A673 (cell line): Measurements from ENCODE around the gene PIP4K2C. TPM values are rescaled to one million over a fixed set of nuclear protein-coding genes. Genes with fewer than 3 reads are reported as not detected.

Experiments used
- BruUV-seq: library from RNA; stranded (reverse); fragments of 400-500 nt; replicated peaks from 2 replicates; lab custom pipeline; 2021; lab: Mats Ljungman, UMichigan
- CTCF ChIA-PET: fragments of 300-600 bp; sonication (Branson Sonifier 250); formaldehyde crosslinking; loops from one replicate; lab custom pipeline; 2022; ENCODE audit warnings: antibody characterized with exemption; lab: Charles Lee
- POLR2A ChIA-PET: fragments of 300-600 bp; sonication (Branson Sonifier 250); formaldehyde crosslinking; loops from one replicate; lab custom pipeline; 2022; ENCODE audit warnings: antibody characterized with exemption; ENCODE audit not compliant: low non-redundant PET; lab: Charles Lee
- DNase-seq: peaks from one replicate; pipeline ENCODE4 v3.0.0-alpha.2; 2015; ENCODE audit warnings: low spot score
- H3K27ac ChIP-seq: fragments of 200-600 bp; sonication (generic); 2 replicates; pipeline ENCODE4 v1.5.1; 2016; ENCODE audit warnings: mixed run types, low read depth, mild to moderate bottlenecking, mixed read lengths, antibody characterized with exemption, low read length; ENCODE audit not compliant: poor library complexity, severe bottlenecking
- H3K27me3 ChIP-seq: fragments of 200-600 bp; sonication (generic); replicated peaks from 2 replicates; pipeline ENCODE4 v1.6.1; 2017; ENCODE audit warnings: mixed run types, low read depth, mild to moderate bottlenecking, mixed read lengths, antibody characterized with exemption, low read length; ENCODE audit not compliant: insufficient read depth, poor library complexity
- H3K36me3 ChIP-seq: fragments of 200-600 bp; sonication (generic); 2 replicates; pipeline ENCODE4 v1.6.1; 2016; ENCODE audit warnings: mixed run types, mild to moderate bottlenecking, mixed read lengths, antibody characterized with exemption, low read length; ENCODE audit not compliant: insufficient read depth, poor library complexity, severe bottlenecking
- H3K4me1 ChIP-seq: fragments of 200-600 bp; sonication (generic); 2 replicates; pipeline ENCODE4 v1.6.1; 2017; ENCODE audit warnings: mixed run types, mild to moderate bottlenecking, mixed read lengths, antibody characterized with exemption, low read length; ENCODE audit not compliant: insufficient read depth, poor library complexity, severe bottlenecking
- H3K4me3 ChIP-seq: fragments of 200-600 bp; sonication (generic); 2 replicates; pipeline ENCODE4 v1.5.1; 2016; ENCODE audit warnings: low read depth, mixed run types, mild to moderate bottlenecking, mixed read lengths, low read length; ENCODE audit not compliant: poor library complexity, severe bottlenecking
- H3K9me3 ChIP-seq: fragments of 200-600 bp; sonication (generic); 2 replicates; pipeline ENCODE4 v1.6.1; 2016; ENCODE audit warnings: mixed run types, low read depth, mild to moderate bottlenecking, mixed read lengths, antibody characterized with exemption, low read length; ENCODE audit not compliant: poor library complexity, severe bottlenecking
- CTCF ChIP-seq: fragments of 300-800, 200-600 bp; sonication (generic); conservative IDR thresholded peaks from 2 replicates; pipeline ENCODE4 v1.5.1; 2017; ENCODE audit warnings: low read depth, mild to moderate bottlenecking, antibody characterized with exemption, low read length, moderate library complexity, mixed read lengths
- EZH2 ChIP-seq: fragments of 200-600 bp; sonication (generic); IDR thresholded peaks from 2 replicates; pipeline ENCODE4 v1.6.1; 2017; ENCODE audit warnings: borderline replicate concordance, low read depth, mild to moderate bottlenecking, mixed read lengths, antibody characterized with exemption, low read length; ENCODE audit not compliant: poor library complexity, severe bottlenecking
- intact Hi-C: fragments of 100-400 bp; cut with micrococcal nuclease; formaldehyde crosslinking; loops from one replicate; pipeline ENCODE4 v1.10.0; 2022; ENCODE audit not compliant: unreplicated experiment
- total RNA-seq: library from RNA; stranded (reverse); gene quantifications from 2 replicates; pipeline ENCODE4 v1.2.3, GENCODE V29; 2021

PIP4K2C gene
- total RNA-seq, 1 experiment from 2014 or later: 34.9 TPM

- H3K27me3 ChIP-seq: peaks cover 13% of the 10 kb centered on the region
- peaks cover 8% of the 10 kb centered on the region for H3K4me1 ChIP-seq
- peaks cover 7% of the 10 kb centered on the region for H3K36me3 ChIP-seq
- BruUV-seq: no TSS peak
- ChIA-PET POLR2A (no interaction called here), CTCF (interaction anchor here (2.6 kb wide), 1 partner anchor 39 kb away, joined by 9 read pairs; no protein-coding TSS in a partner anchor)
- TF ChIP-seq CTCF (peak; percentile 95), EZH2 (no peak)
- H3K4me3 ChIP-seq: peak overlapping the region; percentile 50
- peak; percentile 61 for DNase-seq
- H3K27ac ChIP-seq: no peak overlapping the region
- H3K9me3 ChIP-seq: no peaks in the 10 kb centered on the region
- intact Hi-C loops: loop anchor here (1.0 to 2.0 kb wide), 2 partner anchors 38 to 161 kb away; no protein-coding TSS in a partner anchor
These were observed 30.7 kb downstream of the PIP4K2C start for GRCh38 chr12:57621497-57622292.

DNA sequence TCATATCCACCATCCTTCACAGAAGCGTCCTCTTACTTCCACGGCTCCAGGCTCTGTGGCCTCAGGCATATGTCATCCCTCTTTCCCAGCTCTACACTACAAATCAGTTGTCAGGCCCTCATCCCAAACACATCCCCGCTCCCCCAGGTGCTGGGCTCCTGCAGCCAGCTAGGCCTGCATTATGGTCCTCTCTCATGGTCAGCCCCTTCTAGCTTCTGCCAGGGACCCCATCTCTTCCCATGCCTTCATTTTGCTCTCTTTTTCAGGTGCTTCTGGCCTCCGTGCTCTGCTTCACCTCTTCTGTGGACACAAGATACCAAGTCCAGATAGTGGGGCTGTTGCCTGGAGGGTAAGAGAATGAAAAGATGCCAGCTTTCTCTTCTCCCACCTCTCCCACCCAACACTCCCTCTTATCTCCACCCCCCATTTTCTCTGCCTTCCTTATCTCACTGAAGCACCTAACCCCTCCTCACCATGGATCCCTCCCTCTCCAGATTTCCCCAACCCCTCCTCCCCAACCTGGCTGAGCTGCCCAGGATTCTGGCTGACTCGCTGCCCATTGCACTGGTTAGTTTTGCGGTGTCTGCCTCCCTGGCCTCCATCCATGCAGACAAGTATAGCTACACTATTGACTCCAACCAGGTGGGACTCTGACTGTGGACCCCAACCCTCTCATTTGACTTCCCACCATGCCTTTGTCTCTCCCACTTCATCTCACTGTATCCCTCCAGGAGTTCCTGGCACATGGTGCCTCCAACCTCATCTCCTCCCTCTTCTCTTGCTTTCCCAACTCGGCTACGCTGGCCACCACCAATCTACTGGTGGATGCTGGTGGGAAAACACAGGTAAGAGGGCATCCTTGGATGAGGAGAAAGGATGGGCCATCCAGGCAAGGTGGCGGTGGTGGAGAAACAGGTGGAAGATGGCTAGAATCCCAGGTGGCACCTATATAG is 31.6 kb downstream of the PIP4K2C start:
- BruUV-seq: no TSS peak
- POLR2A ChIA-PET: no interaction called here

More for the DNA sequence above, 31.6 kb downstream of the PIP4K2C start:
- CTCF ChIA-PET: interaction anchor here (0.7 to 1.1 kb wide), 2 partner anchors 37 to 39 kb away, joined by 5 to 9 read pairs; no protein-coding TSS in a partner anchor
- DNase-seq: no peak
- intact Hi-C loops: loop anchor here (2.0 kb wide), 1 partner anchor 162 kb away; no protein-coding TSS in a partner anchor
- no peak overlapping the region for H3K4me3 ChIP-seq
- no peak for TF ChIP-seq EZH2
- TF ChIP-seq CTCF: no peak
- peaks cover 7% of the 10 kb centered on the region for H3K4me1 ChIP-seq
- H3K36me3 ChIP-seq: peaks cover 7% of the 10 kb centered on the region
- H3K9me3 ChIP-seq: no peaks in the 10 kb centered on the region
- H3K27me3 ChIP-seq: peaks cover 13% of the 10 kb centered on the region
- H3K27ac ChIP-seq: no peak overlapping the region
